K562 (cell line): ENCODE results near the gene CCDC137. TPM values are rescaled to one million over a fixed set of nuclear protein-coding genes. Genes with fewer than 3 reads are reported as not detected.

Experiments
- ATAC-seq: fragments of 200-7000 bp; cut with Tn5 transposase; 3 replicates; pipeline ENCODE4 v1.9.1; 2020; ENCODE audit warnings: moderate library complexity
- BruUV-seq: library from RNA; stranded (reverse); fragments of 400-500 nt; replicated peaks from 2 replicates; lab custom pipeline; 2021; lab: Mats Ljungman, UMichigan
- CTCF ChIA-PET: fragments of 300-600 bp; formaldehyde crosslinking; extraction: SDS; loops from one replicate; lab custom pipeline; 2021; ENCODE audit warnings: low intra/inter-chr PET ratio; lab: Yijun Ruan, JAX
- POLR2A ChIA-PET: fragments of 300-600, 350-650 bp; sonication (Branson Sonifier 250); formaldehyde crosslinking; extraction: SDS; loops from one replicate; lab custom pipeline; 2021; ENCODE audit warnings: antibody characterized with exemption, inconsistent platforms; lab: Yijun Ruan, JAX
- DNase-seq, 4 experiments: peaks; one replicate each; pipeline versions ENCODE4 v3.0.0 to v3.0.0-alpha.2; 2011 to 2018; ENCODE audit warnings: low spot score in 3 of 4, mixed read lengths in 3 of 4; ENCODE audit errors: extremely low read depth in 1 of 4
- FAIRE-seq: peaks from 2 replicates; lab custom pipeline; 2011; peaks lifted over from hg19 to GRCh38; lab: Jason Lieb, UNC
- H2AFZ ChIP-seq: 2 replicates; pipeline ENCODE4 v1.6.0; 2011; ENCODE audit warnings: low read depth, low read length, control low read depth, inconsistent platforms
- H3K27ac ChIP-seq: fragments of 200-600 bp; 3 replicates; pipeline ENCODE4 v1.8.0; 2011; ENCODE audit warnings: low read depth, mild to moderate bottlenecking, control low read depth, inconsistent platforms, low read length, moderate library complexity, mixed read lengths; ENCODE audit errors: extremely low read depth
- H3K27me3 ChIP-seq, 2 experiments: fragments of 300-600 bp in 1 of 2; 2 replicates in 1 of 2; 3 replicates in 1 of 2; pipeline versions ENCODE4 v1.6.0 to v1.8.0; 2011; ENCODE audit warnings: inconsistent platforms in 2 of 2, low read length in 2 of 2, mild to moderate bottlenecking in 1 of 2, mixed read lengths in 1 of 2, moderate library complexity in 1 of 2; ENCODE audit not compliant: control insufficient read depth in 2 of 2, insufficient read depth in 2 of 2
- H3K36me3 ChIP-seq: fragments of 300-600 bp; 3 replicates; pipeline ENCODE4 v1.8.0; 2011; ENCODE audit warnings: mild to moderate bottlenecking, low read length, inconsistent platforms; ENCODE audit not compliant: control insufficient read depth, insufficient read depth
- H3K4me1 ChIP-seq, 2 experiments: fragments of 200-600 bp in 1 of 2; replicated peaks in 1 of 2; 2 replicates in 1 of 2; 3 replicates in 1 of 2; pipeline versions ENCODE4 v1.5.1 to v1.8.0; 2011; ENCODE audit warnings: inconsistent platforms in 2 of 2, low read length in 2 of 2, mild to moderate bottlenecking in 1 of 2, mixed read lengths in 1 of 2, moderate library complexity in 1 of 2; ENCODE audit not compliant: control insufficient read depth in 2 of 2, insufficient read depth in 2 of 2
- H3K4me2 ChIP-seq: 2 replicates; pipeline ENCODE4 v1.6.1; 2011; ENCODE audit warnings: low read length, control low read depth, inconsistent platforms, mixed read lengths; ENCODE audit not compliant: insufficient read depth
- H3K4me3 ChIP-seq: fragments of 200-600 bp; sonication (generic), shearing (Covaris generic); 2 replicates; pipeline ENCODE4 v1.5.1; 2016; ENCODE audit warnings: control low read depth, inconsistent platforms
- H3K79me2 ChIP-seq: fragments of 200-600 bp; 3 replicates; pipeline ENCODE4 v1.8.0; 2011; ENCODE audit warnings: low read length, inconsistent platforms; ENCODE audit not compliant: control insufficient read depth, insufficient read depth
- H3K9ac ChIP-seq, 2 experiments: 2 replicates each; pipeline versions ENCODE4 v1.6.0 to v1.6.1; 2011; ENCODE audit warnings: low read depth in 2 of 2, low read length in 2 of 2, control low read depth in 1 of 2, inconsistent platforms in 1 of 2, mild to moderate bottlenecking in 1 of 2, mixed read lengths in 1 of 2; ENCODE audit not compliant: insufficient read depth in 1 of 2
- H3K9me1 ChIP-seq: one replicate; pipeline ENCODE4 v1.6.0; 2011; ENCODE audit warnings: inconsistent platforms, mild to moderate bottlenecking, low read length, moderate library complexity; ENCODE audit not compliant: control insufficient read depth, insufficient read depth
- H3K9me3 ChIP-seq: replicated peaks from 2 replicates; pipeline ENCODE4 v1.5.1; 2011; ENCODE audit warnings: low read depth, low read length, inconsistent platforms; ENCODE audit not compliant: control insufficient read depth, insufficient read depth
- H4K20me1 ChIP-seq: replicated peaks from 2 replicates; pipeline ENCODE4 v1.6.1; 2011; ENCODE audit warnings: low read length, inconsistent platforms, mixed read lengths; ENCODE audit not compliant: control insufficient read depth, insufficient read depth
- ARID4B ChIP-seq: sonication (generic); formaldehyde crosslinking; IDR thresholded peaks from 2 replicates; pipeline ENCODE4 v1.8.0; 2022; ENCODE audit warnings: mild to moderate bottlenecking, missing genetic modification reagents
- EP300 ChIP-seq: IDR thresholded peaks from 2 replicates; pipeline ENCODE4 v1.6.1; 2012; ENCODE audit warnings: low read length, improper control_type of control experiment
- HLTF ChIP-seq: fragments of 450-650 bp; IDR thresholded peaks from 2 replicates; pipeline ENCODE4 v1.6.1; 2016
- KDM5B ChIP-seq: fragments of 200-600 bp; sonication (generic); IDR thresholded peaks from 2 replicates; pipeline ENCODE4 v1.6.1; 2012; ENCODE audit warnings: low read depth, mild to moderate bottlenecking, moderate library complexity, low read length, control low read depth, inconsistent platforms; ENCODE audit not compliant: insufficient replicate concordance
- POLR2B ChIP-seq: fragments of 450-650 bp; IDR thresholded peaks from 2 replicates; pipeline ENCODE4 v1.6.1; 2018; ENCODE audit warnings: low read depth; ENCODE audit not compliant: partially characterized antibody
- POLR2G ChIP-seq: fragments of 200-400 bp; formaldehyde crosslinking; IDR thresholded peaks from 2 replicates; pipeline ENCODE4 v1.6.1; 2017; ENCODE audit warnings: low read depth, mild to moderate bottlenecking, antibody characterized with exemption, low read length, moderate library complexity
- RBFOX2 ChIP-seq: fragments of 200-400 bp; formaldehyde crosslinking; IDR thresholded peaks from 2 replicates; pipeline ENCODE4 v1.6.1; 2017; ENCODE audit warnings: low read depth, mild to moderate bottlenecking, low read length, moderate library complexity
- RBM25 ChIP-seq: fragments of 200-400 bp; formaldehyde crosslinking; IDR thresholded peaks from 2 replicates; pipeline ENCODE4 v1.6.1; 2018; ENCODE audit warnings: low read length, low read depth, moderate library complexity; ENCODE audit not compliant: severe bottlenecking
- SAP30 ChIP-seq: fragments of 200-600 bp; sonication (generic); IDR thresholded peaks from 2 replicates; pipeline ENCODE4 v1.6.1; 2012; ENCODE audit warnings: borderline replicate concordance, low read depth, mild to moderate bottlenecking, moderate library complexity, low read length, control low read depth, inconsistent platforms; ENCODE audit not compliant: insufficient read depth, poor library complexity, severe bottlenecking
- TRIM24 ChIP-seq, 2 experiments: fragments of 450-650 bp; IDR thresholded peaks; 2 replicates each; pipeline ENCODE4 v1.6.1; 2016
- USF2 ChIP-seq: sonication (generic); formaldehyde crosslinking; IDR thresholded peaks from 2 replicates; pipeline ENCODE4 v1.5.0; 2020; ENCODE audit warnings: missing genetic modification reagents
- ZBED1 ChIP-seq: IDR thresholded peaks from 2 replicates; pipeline ENCODE4 v1.6.1; 2014
- ZBTB12 ChIP-seq: fragments of 250-450 bp; sonication (Bioruptor Pico); IDR thresholded peaks from 2 replicates; pipeline ENCODE4 v1.4.0; 2020
- ZC3H8 ChIP-seq: fragments of 450-650 bp; IDR thresholded peaks from 2 replicates; pipeline ENCODE4 v1.6.1; 2017
- ZNF76 ChIP-seq: fragments of 250-450 bp; sonication (Bioruptor Pico); IDR thresholded peaks from 2 replicates; pipeline ENCODE4 v1.4.0; 2020; ENCODE audit warnings: mild to moderate bottlenecking, moderate library complexity, borderline replicate concordance
- WGBS: fragments of 100-300 bp; shearing (Covaris generic); methylation state at CpG from one replicate; pipeline ENCODE4 v1.1.6; 2016; ENCODE audit warnings: low coverage, mixed read lengths; ENCODE audit not compliant: insufficient coverage; ENCODE audit errors: missing lambda C conversion rate; 5-methylcytosine and 5-hydroxymethylcytosine counted together
- in situ Hi-C: fragments of 300-500 bp; cut with MboI; formaldehyde crosslinking; loops from 4 replicates; pipeline ENCODE4 v1.15.0; 2018; ENCODE audit warnings: inconsistent platforms, mixed read lengths
- intact Hi-C: fragments of 100-400 bp; cut with micrococcal nuclease; formaldehyde crosslinking; loops from 2 replicates; pipeline ENCODE4 v1.14.2; 2022
- polyA plus RNA-seq, 8 experiments: library from polyadenylated mRNA; depleted of rRNA in 4 of 8; stranded (reverse) in 5 of 8; unstranded in 3 of 8; fragments of >200 nt; fragmentation: Nextera tagmentation in 2 of 8; fragmentation: Illumina TruSeq in 1 of 8; extraction: Ambion mirVana in 2 of 8; extraction: Trizol in 1 of 8; gene quantifications; 2 replicates each; pipeline versions ENCODE4 v1.2.1 to v1.2.3, GENCODE V29; 2011 to 2014; ENCODE audit warnings: inconsistent platforms in 1 of 8, missing spikeins in 1 of 8
- total RNA-seq, 7 experiments: library from RNA; depleted of rRNA in 6 of 7; stranded (reverse); fragments of >200 nt in 6 of 7; fragmentation: Illumina TruSeq in 2 of 7; extraction: Trizol in 2 of 7; gene quantifications; 2 replicates each; pipeline versions ENCODE4 v1.2.1 to v1.2.3, GENCODE V29; 2011 to 2021; ENCODE audit warnings: low replicate concordance in 1 of 7

The CCDC137 gene
- total and polyA plus RNA-seq, 9 of the 15 experiments (the other 6 are each of a cell fraction or from before 2014, with no cell fraction given): 2.3 to 68.1 (median 38.3) TPM

GRCh38 chr17:81700353-81701287 lies 34.1 kb downstream of the CCDC137 start:
- Histone ChIP-seq H3K27ac (peak overlapping the region; percentile 90; the same call in 2 of the 3 replicates), H3K9me3 (no peaks in the 10 kb centered on the region), H3K36me3 (peaks cover 80% of the 10 kb centered on the region), H3K79me2 (peaks cover 52% of the 10 kb centered on the region), H3K9ac (peak overlapping the region in 1 of 2 experiments; percentile 100; a peak in 3 of 4 replicates), H2AFZ (no peak overlapping the region), H3K4me2 (peak overlapping the region; percentile 95), H3K27me3 (no peaks in the 10 kb centered on the region), H3K4me1 (peaks cover 14 to 50% of the 10 kb centered on the region in 2 experiments; a peak in 4 of 5 replicates), H3K9me1 (no peaks in the 10 kb centered on the region), H4K20me1 (peaks cover 14% of the 10 kb centered on the region), H3K4me3 (peak overlapping the region; percentile 99)
- in situ Hi-C loops (no loop called here), intact Hi-C loops (loop anchor here (5.0 kb wide), 1 partner anchor 33 kb away; the partner anchor contains the start of genes CCDC137 and OXLD1)
- POLR2A ChIA-PET: interaction anchor here (0.6 to 3.8 kb wide), 6 partner anchors 9 to 130 kb away, joined by 3 to 41 read pairs (median 8); partner anchors contain the start of genes ARL16 and HGS
- DNase-seq (no peak), ATAC-seq (no peak), FAIRE-seq (no peak)
- CTCF ChIA-PET: interaction anchor here (1.0 kb wide), 1 partner anchor 448 kb away, joined by 3 read pairs; no protein-coding TSS in a partner anchor
- no TSS peak for BruUV-seq
- WGBS: 95% methylated on average over 8 of the region's 25 CpGs
- TF ChIP-seq ZBTB12 (no peak), POLR2B (peak; percentile 13), RBFOX2 (peak; percentile 63), USF2 (no peak), ZC3H8 (no peak), ARID4B (CRISPR knock-in tag) (no peak; the same call in 1 of the 2 replicates), ZNF76 (CRISPR knock-in tag) (no peak), TRIM24 (IDR thresholded peaks at IDR 0.05) (no peak), KDM5B (peak; percentile 1), EP300 (no peak), SAP30 (no peak), RBM25 (no peak), ZBED1 (no peak), POLR2G (peak; percentile 65; the same call in 1 of the 2 replicates), HLTF (no peak)
